HG03457 (cell line): ENCODE results near the gene FBN1.

ENCODE experiments used
- ATAC-seq: cut with Tn5 transposase; IDR thresholded peaks from one replicate; pipeline ENCODE4 v1.9.1; 2021; ENCODE audit warnings: moderate number of reproducible peaks; ENCODE audit not compliant: unreplicated experiment

Gene FBN1

GRCh38 chr15:48440084-48440483, 205.4 kb downstream of the FBN1 start:
- ATAC-seq, result no peak

DNA sequence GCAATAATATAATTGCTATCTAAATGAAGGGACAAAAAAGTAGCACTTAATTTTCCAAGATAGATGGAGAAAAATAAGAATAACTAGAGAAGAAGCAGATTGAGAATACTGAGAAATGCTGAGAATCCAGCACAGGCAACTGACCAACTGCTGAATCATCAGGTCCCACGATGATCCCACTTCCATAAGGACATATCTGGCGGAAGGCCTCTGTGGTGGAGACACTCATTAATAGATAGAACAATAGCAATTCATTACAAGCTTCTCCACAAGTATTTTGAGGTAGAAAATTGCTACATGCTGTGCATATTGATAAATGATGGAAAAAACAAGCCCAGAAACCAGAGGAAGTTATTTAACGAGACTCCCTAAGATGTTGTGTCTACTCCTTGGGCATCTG, 208.3 kb downstream of the FBN1 start:
- no peak for ATAC-seq

- ATAC-seq, result no peak
These were observed 210.2 kb downstream of the FBN1 start for GRCh38 chr15:48435321-48435720.

GRCh38 chr15:48433226-48433886, 212.2 kb downstream of the FBN1 start:
- peak; percentile 79 for ATAC-seq

- no peak for ATAC-seq
These were observed 212.8 kb downstream of the FBN1 start for GRCh38 chr15:48432688-48433087.

GRCh38 chr15:48427960-48428547, 217.5 kb downstream of the FBN1 start:
- no peak for ATAC-seq

DNA sequence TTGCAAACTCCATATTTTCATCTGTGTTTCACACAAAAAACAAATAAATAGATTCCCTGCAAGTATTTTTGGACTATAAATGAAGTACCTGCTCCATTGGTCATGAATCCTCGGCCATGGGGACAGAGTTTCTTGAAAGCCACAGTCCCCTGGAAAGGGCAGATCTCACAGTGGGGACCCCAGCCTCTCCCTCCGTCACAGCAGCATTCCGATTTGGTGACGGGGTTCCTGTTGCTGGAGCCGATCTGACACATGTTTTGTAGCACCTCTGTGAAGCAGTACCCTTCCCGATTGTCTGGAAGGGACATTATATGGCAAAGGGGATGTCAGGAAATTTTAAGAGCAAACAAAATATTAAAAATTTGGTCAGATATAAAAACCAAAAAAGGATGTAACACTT, 218.0 kb downstream of the FBN1 start:
- ATAC-seq, result no peak

- no peak for ATAC-seq
These were observed 218.6 kb downstream of the FBN1 start for GRCh38 chr15:48426941-48427340.

DNA sequence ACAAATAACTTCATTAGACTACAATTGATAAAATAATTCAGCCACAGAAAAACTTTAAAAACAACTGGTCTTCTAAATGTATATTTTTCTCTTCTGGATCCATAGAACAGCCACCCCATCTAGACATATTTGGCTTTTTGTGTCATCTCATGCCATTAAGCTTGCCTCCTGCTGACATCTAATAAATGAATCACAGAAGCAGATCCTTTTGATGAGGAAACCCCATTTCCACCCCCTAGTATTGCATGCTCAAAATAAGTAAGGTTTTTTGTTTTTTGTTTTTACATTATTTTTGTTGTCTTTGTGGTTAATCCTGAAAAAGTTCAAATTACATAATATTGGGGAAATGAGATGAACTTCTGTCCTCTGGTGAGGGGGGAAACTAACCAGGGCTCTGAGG, 219.5 kb downstream of the FBN1 start:
- ATAC-seq, result no peak

GRCh38 chr15:48425051-48425450, 220.5 kb downstream of the FBN1 start:
- no peak for ATAC-seq

GRCh38 chr15:48423896-48424475, 221.5 kb downstream of the FBN1 start:
- ATAC-seq, result no peak

DNA sequence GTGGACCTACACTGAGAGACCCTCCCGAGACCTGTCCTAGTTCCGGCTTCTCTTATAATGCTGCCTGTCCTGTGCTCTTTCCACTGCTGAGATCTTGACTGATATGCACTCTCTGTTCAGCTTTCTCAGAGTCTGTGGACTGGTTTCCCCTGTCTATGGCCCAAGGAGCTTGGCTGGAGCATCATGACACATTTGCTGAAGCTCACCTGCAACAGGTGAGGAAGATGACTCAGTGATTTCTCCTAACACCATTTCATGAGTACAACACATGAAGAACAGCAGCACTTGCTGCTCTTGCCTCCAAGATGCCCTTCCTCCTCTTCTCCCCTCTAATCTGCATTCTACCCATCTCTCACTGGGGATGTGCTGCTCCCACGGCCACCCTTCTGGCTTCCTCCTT, 222.2 kb downstream of the FBN1 start:
- no peak for ATAC-seq

DNA sequence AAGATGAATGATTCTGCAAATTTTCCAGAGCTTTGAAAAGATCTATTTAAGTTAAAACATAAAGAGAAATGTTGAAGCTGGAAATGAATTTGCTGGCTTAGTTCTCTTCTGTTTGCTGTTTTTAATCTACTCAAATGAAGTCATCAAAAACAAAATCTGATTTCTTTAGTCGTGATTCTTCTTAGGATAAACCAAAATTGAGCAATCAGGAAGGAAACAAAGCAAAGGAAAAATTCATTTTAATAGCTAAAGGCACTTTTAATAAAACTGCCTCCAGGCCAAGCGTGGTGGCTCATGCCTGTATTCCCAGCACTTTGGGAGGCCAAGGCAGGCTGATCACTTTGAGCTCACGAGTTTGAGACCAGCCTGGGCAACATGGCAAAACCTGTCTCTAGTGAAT, 223.1 kb downstream of the FBN1 start:
- ATAC-seq, result no peak

GRCh38 chr15:48421362-48421761, 224.1 kb downstream of the FBN1 start:
- ATAC-seq, result no peak

DNA sequence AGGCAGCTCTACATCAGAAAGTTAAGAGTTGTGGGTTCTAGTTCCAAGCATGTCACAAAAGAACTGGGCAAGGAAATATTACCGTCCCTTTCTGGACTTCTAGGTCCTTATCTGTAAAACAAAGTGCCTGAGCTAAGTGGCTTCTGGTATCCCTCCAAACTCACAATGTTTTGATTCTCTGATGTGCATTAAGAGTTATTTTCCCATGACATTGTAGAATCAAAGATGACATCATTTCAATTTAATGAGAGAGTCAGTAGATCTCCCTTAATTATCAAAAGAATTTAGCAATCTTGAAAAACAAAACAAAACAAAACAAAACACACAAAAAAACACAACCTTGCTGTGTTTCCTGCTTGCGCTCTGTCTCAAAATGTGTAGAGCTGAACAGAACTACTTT, 225.6 kb downstream of the FBN1 start:
- ATAC-seq, result no peak

DNA sequence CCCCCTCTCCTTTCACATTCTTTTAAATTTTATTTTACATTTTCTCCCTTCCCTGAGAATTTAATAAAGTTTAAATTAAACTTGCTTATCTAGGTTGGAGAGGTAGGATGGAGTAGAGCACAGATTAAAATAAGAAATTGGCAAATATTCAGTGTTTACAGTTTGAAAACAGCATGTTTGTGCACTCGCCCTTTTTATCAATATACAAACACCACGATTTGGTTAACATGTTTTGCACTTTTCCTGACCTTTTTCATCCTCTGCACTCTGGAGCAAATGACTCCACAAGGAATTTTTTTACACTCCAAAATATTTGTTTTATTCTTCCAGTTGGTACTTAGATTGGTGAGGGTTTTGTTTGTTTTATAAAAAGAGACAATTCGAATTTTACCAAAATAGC, 227.2 kb downstream of the FBN1 start:
- no peak for ATAC-seq

- no peak for ATAC-seq
These were observed 229.2 kb downstream of the FBN1 start for GRCh38 chr15:48416301-48416700.

- ATAC-seq, result no peak
These were observed 230.2 kb downstream of the FBN1 start for GRCh38 chr15:48415036-48415886.

DNA sequence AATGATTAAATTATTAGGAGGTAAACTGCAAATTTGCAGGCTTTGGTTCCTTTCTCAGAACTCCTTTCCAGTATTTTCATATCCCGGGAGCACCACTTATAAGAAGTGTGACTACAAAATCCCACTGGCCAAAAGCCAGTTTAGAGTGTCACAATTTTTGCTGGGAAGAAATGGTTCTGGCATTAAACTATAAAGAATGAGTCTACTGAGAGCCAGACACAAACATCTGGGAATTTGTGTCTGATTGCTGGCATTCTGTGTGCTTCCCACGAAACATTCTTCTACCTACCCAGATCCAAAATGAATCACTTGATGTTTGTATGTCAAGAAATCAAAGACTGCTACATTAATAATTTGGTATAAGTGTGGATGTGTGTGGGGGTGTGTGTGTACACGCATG, 231.5 kb downstream of the FBN1 start:
- no peak for ATAC-seq

- no peak for ATAC-seq
These were observed 232.2 kb downstream of the FBN1 start for GRCh38 chr15:48413304-48413703.

DNA sequence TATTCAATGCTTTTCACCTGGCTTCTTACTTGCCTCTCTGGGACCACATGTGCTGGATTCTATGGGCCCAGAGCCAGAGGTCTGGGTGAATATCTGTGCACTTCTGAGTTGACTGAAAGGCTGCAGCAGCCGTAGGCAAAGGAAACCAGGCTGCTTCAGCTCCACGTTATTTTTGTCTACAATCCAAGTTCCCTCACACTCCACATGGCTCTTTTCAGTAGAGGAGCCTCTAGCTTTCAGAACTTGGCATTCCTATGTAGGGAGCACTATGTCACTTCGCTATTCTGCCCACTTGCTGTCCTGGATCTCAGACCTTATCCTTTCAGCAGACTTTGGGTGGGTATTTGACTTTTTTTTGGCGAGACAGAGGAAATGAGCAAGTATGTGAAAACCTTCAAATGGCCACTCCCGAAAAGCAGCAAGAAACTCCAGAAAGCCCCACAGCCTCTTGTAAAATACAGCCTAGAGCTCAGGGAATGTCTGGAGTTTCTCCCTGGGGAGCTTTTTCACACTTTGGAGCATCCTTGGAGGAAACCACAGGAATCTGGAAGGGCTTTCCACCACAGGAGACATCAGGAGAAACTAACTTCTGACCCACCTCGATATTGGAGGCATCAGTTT, 233.4 kb downstream of the FBN1 start:
- ATAC-seq, result no peak
